Fibroblast of lung (primary cell): ENCODE data around the gene VPS13D. TPM values are rescaled to one million over a fixed set of nuclear protein-coding genes. Genes with fewer than 3 reads are reported as not detected.

Experiments used
- DNase-seq, 2 donors: peaks; one replicate each; pipeline versions ENCODE4 v3.0.0 to v3.0.0-alpha.2; 2010; ENCODE audit warnings: low read depth in 2 of 2
- H2AFZ ChIP-seq: 2 replicates; pipeline ENCODE4 v1.5.1; 2012; ENCODE audit warnings: low read length, control low read depth, inconsistent platforms
- H3K27ac ChIP-seq: 2 replicates; pipeline ENCODE4 v1.5.1; 2011; ENCODE audit warnings: low read length, control low read depth; ENCODE audit not compliant: insufficient read depth
- H3K27me3 ChIP-seq: 2 replicates; pipeline ENCODE4 v1.5.1; 2011; ENCODE audit warnings: mild to moderate bottlenecking, low read length; ENCODE audit not compliant: control insufficient read depth, insufficient read depth
- H3K36me3 ChIP-seq: 2 replicates; pipeline ENCODE4 v1.5.1; 2011; ENCODE audit warnings: low read length; ENCODE audit not compliant: control insufficient read depth, insufficient read depth
- H3K4me1 ChIP-seq: 2 replicates; pipeline ENCODE4 v1.5.1; 2011; ENCODE audit warnings: low read length; ENCODE audit not compliant: control insufficient read depth, insufficient read depth; ENCODE audit errors: extremely low read depth
- H3K4me2 ChIP-seq: 2 replicates; pipeline ENCODE4 v1.5.1; 2011; ENCODE audit warnings: low read length, control low read depth; ENCODE audit not compliant: insufficient read depth; ENCODE audit errors: extremely low read depth
- H3K4me3 ChIP-seq, 4 experiments: fragments of 200-600 bp in 1 of 4; sonication (generic) in 1 of 4; replicated peaks in 1 of 4; 2 replicates each; pipeline ENCODE4 v1.5.1; 2011 to 2016; ENCODE audit warnings: low read length in 4 of 4, low read depth in 3 of 4, mild to moderate bottlenecking in 3 of 4, control low read depth in 2 of 4, inconsistent platforms in 1 of 4, mixed read lengths in 1 of 4; ENCODE audit not compliant: insufficient read depth in 1 of 4; ENCODE audit errors: control extremely low read depth in 1 of 4
- H3K79me2 ChIP-seq: 2 replicates; pipeline ENCODE4 v1.5.1; 2012; ENCODE audit warnings: mild to moderate bottlenecking, low read length, inconsistent platforms; ENCODE audit not compliant: control insufficient read depth, insufficient read depth
- H3K9ac ChIP-seq: 2 replicates; pipeline ENCODE4 v1.5.1; 2011; ENCODE audit warnings: mild to moderate bottlenecking, low read length, control low read depth; ENCODE audit not compliant: insufficient read depth
- H3K9me3 ChIP-seq: 2 replicates; pipeline ENCODE4 v1.5.1; 2012; ENCODE audit warnings: low read depth, low read length; ENCODE audit not compliant: control insufficient read depth, insufficient read depth
- H4K20me1 ChIP-seq: 2 replicates; pipeline ENCODE4 v1.5.1; 2011; ENCODE audit warnings: low read length; ENCODE audit not compliant: control insufficient read depth, insufficient read depth; ENCODE audit errors: extremely low read depth
- CTCF ChIP-seq, 2 donors: IDR thresholded peaks in 1 of 2; conservative IDR thresholded peaks in 1 of 2; 1 replicate in 1 of 2; 2 replicates in 1 of 2; pipeline ENCODE4 v1.5.1; 2011 to 2012; ENCODE audit warnings: low read length in 2 of 2, control low read depth in 1 of 2, inconsistent platforms in 1 of 2, low read depth in 1 of 2, mild to moderate bottlenecking in 1 of 2
- EZH2 ChIP-seq: IDR thresholded peaks from 2 replicates; pipeline ENCODE4 v1.5.1; 2012; ENCODE audit warnings: low read length, control low read depth, mild to moderate bottlenecking; ENCODE audit errors: missing control alignments
- polyA plus RNA-seq, 2 donors: library from polyadenylated mRNA; depleted of rRNA in 1 of 2; stranded (reverse) in 1 of 2; unstranded in 1 of 2; fragments of >200 nt; gene quantifications; 2 replicates each; pipeline ENCODE4 v1.2.1, GENCODE V29; 2011 to 2012; ENCODE audit warnings: missing spikeins in 1 of 2
- total RNA-seq: library from RNA; depleted of rRNA; stranded (reverse); fragments of >200 nt; gene quantifications from 2 replicates; pipeline ENCODE4 v1.2.1, GENCODE V29; 2014

Gene VPS13D
- total and polyA plus RNA-seq, 2 donors (not counting 1 experiment from before 2014, with no cell fraction given): 14.6 to 40.0 TPM

- Histone ChIP-seq H2AFZ (no peak overlapping the region), H3K79me2 (no peaks in the 10 kb centered on the region), H4K20me1 (no peaks in the 10 kb centered on the region), H3K9ac (no peak overlapping the region), H3K4me1 (peaks cover 8% of the 10 kb centered on the region), H3K27ac (no peak overlapping the region), H3K4me3 (no peak overlapping the region), H3K36me3 (no peaks in the 10 kb centered on the region), H3K4me2 (no peak overlapping the region), H3K27me3 (no peaks in the 10 kb centered on the region), H3K9me3 (no peaks in the 10 kb centered on the region)
- no peak for TF ChIP-seq EZH2
- TF ChIP-seq CTCF (conservative IDR thresholded peaks at IDR 0.05 in 1 of 2, IDR thresholded peaks at IDR 0.05 in 1 of 2; ENCODE audit: low read depth in 1 of 2, low read length in 2 of 2): no peak
- no peak for DNase-seq
Measured at GRCh38 chr1:12514590-12514989, 284.8 kb downstream of the VPS13D start.

- Histone ChIP-seq H3K4me3 (no peak overlapping the region), H3K27ac (no peak overlapping the region), H3K9ac (no peak overlapping the region), H3K36me3 (no peaks in the 10 kb centered on the region), H4K20me1 (no peaks in the 10 kb centered on the region), H3K79me2 (no peaks in the 10 kb centered on the region), H3K4me1 (peaks cover 8% of the 10 kb centered on the region), H2AFZ (no peak overlapping the region), H3K4me2 (no peak overlapping the region), H3K9me3 (no peaks in the 10 kb centered on the region), H3K27me3 (no peaks in the 10 kb centered on the region)
- TF ChIP-seq CTCF (conservative IDR thresholded peaks at IDR 0.05 in 1 of 2, IDR thresholded peaks at IDR 0.05 in 1 of 2; ENCODE audit: low read depth in 1 of 2, low read length in 2 of 2) (no peak), EZH2 (no peak)
- no peak for DNase-seq
Measured at GRCh38 chr1:12515234-12515633, 285.4 kb downstream of the VPS13D start.

- H3K4me3 ChIP-seq: no peak overlapping the region
- no peaks in the 10 kb centered on the region for H3K9me3 ChIP-seq
- H3K4me1 ChIP-seq: peaks cover 3% of the 10 kb centered on the region
- H3K27ac ChIP-seq: no peak overlapping the region
- H4K20me1 ChIP-seq: no peaks in the 10 kb centered on the region
- no peak for TF ChIP-seq EZH2
- no peak for TF ChIP-seq CTCF (conservative IDR thresholded peaks at IDR 0.05 in 1 of 2, IDR thresholded peaks at IDR 0.05 in 1 of 2; ENCODE audit: low read depth in 1 of 2, low read length in 2 of 2)
- no peaks in the 10 kb centered on the region for H3K36me3 ChIP-seq
- H3K27me3 ChIP-seq: no peaks in the 10 kb centered on the region
- no peak overlapping the region for H2AFZ ChIP-seq
- no peak overlapping the region for H3K4me2 ChIP-seq
- DNase-seq: no peak
- H3K9ac ChIP-seq: no peak overlapping the region
- H3K79me2 ChIP-seq: no peaks in the 10 kb centered on the region
Measured at GRCh38 chr1:12516741-12517140, 286.9 kb downstream of the VPS13D start.
